HL-60/S4 (cell line): ENCODE results near the gene KCNJ16.

Experiments used
- in situ Hi-C: fragments of 300-500 bp; cut with MboI; formaldehyde crosslinking; loops from 2 replicates; pipeline ENCODE4 v1.14.3; 2022; ENCODE audit warnings: low sequenced_read_pairs

The KCNJ16 gene

GRCh38 chr17:70124723-70125122 is 49.7 kb downstream of the KCNJ16 start:
- in situ Hi-C loops, result no loop called here

- in situ Hi-C loops, result no loop called here
Measured at GRCh38 chr17:70127221-70127873, 52.3 kb downstream of the KCNJ16 start.

GRCh38 chr17:70128727-70129238 is 53.8 kb downstream of the KCNJ16 start:
- in situ Hi-C loops, result no loop called here

GRCh38 chr17:70130289-70130688 is 55.3 kb downstream of the KCNJ16 start:
- in situ Hi-C loops, result no loop called here

GRCh38 chr17:70132505-70132904 is 57.5 kb downstream of the KCNJ16 start:
- in situ Hi-C loops, result no loop called here

GRCh38 chr17:70134042-70134441 is 59.0 kb downstream of the KCNJ16 start:
- in situ Hi-C loops, result no loop called here

GRCh38 chr17:70134777-70135176 is 59.8 kb downstream of the KCNJ16 start:
- in situ Hi-C loops, result no loop called here

GRCh38 chr17:70136131-70136530 is 61.1 kb downstream of the KCNJ16 start:
- in situ Hi-C loops, result no loop called here

- in situ Hi-C loops, result no loop called here
Measured at GRCh38 chr17:70137451-70138230, 62.6 kb downstream of the KCNJ16 start.

- in situ Hi-C loops, result no loop called here
Measured at GRCh38 chr17:70138291-70138865, 63.4 kb downstream of the KCNJ16 start.

GRCh38 chr17:70139449-70139993 is 64.5 kb downstream of the KCNJ16 start:
- in situ Hi-C loops, result no loop called here

GRCh38 chr17:70144260-70144846 is 69.3 kb downstream of the KCNJ16 start:
- in situ Hi-C loops, result no loop called here

GRCh38 chr17:70153210-70153609 is 78.2 kb downstream of the KCNJ16 start:
- in situ Hi-C loops, result no loop called here

- in situ Hi-C loops, result no loop called here
Measured at GRCh38 chr17:70157151-70157550, 82.1 kb downstream of the KCNJ16 start.

GRCh38 chr17:70158180-70158579 is 83.2 kb downstream of the KCNJ16 start:
- in situ Hi-C loops, result no loop called here

GRCh38 chr17:70158591-70158990 is 83.6 kb downstream of the KCNJ16 start:
- in situ Hi-C loops, result no loop called here

- in situ Hi-C loops, result no loop called here
Measured at GRCh38 chr17:70159980-70160379, 85.0 kb downstream of the KCNJ16 start.

- in situ Hi-C loops, result no loop called here
Measured at GRCh38 chr17:70161519-70161918, 86.5 kb downstream of the KCNJ16 start.

- in situ Hi-C loops, result no loop called here
Measured at GRCh38 chr17:70165383-70165782, 90.4 kb downstream of the KCNJ16 start.

- in situ Hi-C loops, result no loop called here
Measured at GRCh38 chr17:70166615-70167014, 91.6 kb downstream of the KCNJ16 start.
